HG03354 (cell line): Measurements from ENCODE around the gene NLRP9.

Experiments
- ATAC-seq: cut with Tn5 transposase; IDR thresholded peaks from one replicate; pipeline ENCODE4 v1.9.1; 2021; ENCODE audit warnings: mild to moderate bottlenecking; ENCODE audit not compliant: unreplicated experiment, poor library complexity, severe bottlenecking

The NLRP9 gene

GRCh38 chr19:55676383-55676782 is 61.8 kb downstream of the NLRP9 start:
- no peak for ATAC-seq

- ATAC-seq, result no peak
These were observed 62.4 kb downstream of the NLRP9 start for GRCh38 chr19:55675661-55676354.

- peak; percentile 73 for ATAC-seq
These were observed 63.2 kb downstream of the NLRP9 start, which contains the start of gene EPN1 for GRCh38 chr19:55674841-55675660. Gene EPN1 (plus strand): TSS chr19:55675226. CDS start chr19:55678628, 3,402 bp downstream.

GRCh38 chr19:55674459-55674840 is 63.8 kb downstream of the NLRP9 start:
- ATAC-seq, result no peak

GRCh38 chr19:55673889-55674288 is 64.3 kb downstream of the NLRP9 start:
- no peak for ATAC-seq

- ATAC-seq, result no peak
These were observed 64.7 kb downstream of the NLRP9 start for GRCh38 chr19:55673465-55673864.

GRCh38 chr19:55672418-55672817 is 65.8 kb downstream of the NLRP9 start:
- no peak for ATAC-seq

- ATAC-seq, result no peak
These were observed 67.2 kb downstream of the NLRP9 start for GRCh38 chr19:55671054-55671378.

GRCh38 chr19:55670280-55671053 is 67.7 kb downstream of the NLRP9 start:
- no peak for ATAC-seq

GRCh38 chr19:55669418-55670279 is 68.6 kb downstream of the NLRP9 start:
- no peak for ATAC-seq

- no peak for ATAC-seq
These were observed 69.4 kb downstream of the NLRP9 start for GRCh38 chr19:55668603-55669348.

- no peak for ATAC-seq
These were observed 70.2 kb downstream of the NLRP9 start for GRCh38 chr19:55667958-55668357.

GRCh38 chr19:55667511-55667910 is 70.7 kb downstream of the NLRP9 start:
- ATAC-seq, result no peak

GRCh38 chr19:55667006-55667381 is 71.2 kb downstream of the NLRP9 start:
- ATAC-seq, result no peak

- ATAC-seq, result no peak
These were observed 71.7 kb downstream of the NLRP9 start for GRCh38 chr19:55666343-55667005.

GRCh38 chr19:55663846-55664536 is 74.2 kb downstream of the NLRP9 start:
- no peak for ATAC-seq

- ATAC-seq, result no peak
These were observed 76.4 kb downstream of the NLRP9 start for GRCh38 chr19:55661826-55662225.

GRCh38 chr19:55660991-55661390 is 77.2 kb downstream of the NLRP9 start:
- ATAC-seq, result no peak
